ENCODE results near the gene TMEM63A. TPM values are rescaled to one million over a fixed set of nuclear protein-coding genes. Genes with fewer than 3 reads are reported as not detected.

TMEM63A gene
- total RNA-seq, 1 experiment from 2014 or later: 91.7 TPM

- ATAC-seq (no peak), DNase-seq (ENCODE audit: low spot score) (no peak)
- H3K4me3 Mint-ChIP-seq: no peak overlapping the region
Observed at GRCh38 chr1:225827076-225827475, 55.1 kb downstream of the TMEM63A start.

GRCh38 chr1:225825607-225826007 lies 56.6 kb downstream of the TMEM63A start:
- H3K27ac Mint-ChIP-seq: peak overlapping the region; percentile 39; the same call in 1 of the 2 replicates
- ChIA-PET CTCF (interaction anchor here (1.3 to 3.3 kb wide), 6 partner anchors 14 to 351 kb away, joined by 3 to 17 read pairs (median 4); partner anchors contain the start of gene EPHX1), POLR2A (no interaction called here)
- no peak for TF ChIP-seq JAZF1 (CRISPR knock-in tag; IDR thresholded peaks at IDR 0.05)
- TF ChIP-seq USF1 (CRISPR knock-in tag; IDR thresholded peaks at IDR 0.05): no peak
- no peak for TF ChIP-seq MXD4 (CRISPR knock-in tag; IDR thresholded peaks at IDR 0.05; ENCODE audit: borderline replicate concordance)
- TF ChIP-seq E2F5 (CRISPR knock-in tag; IDR thresholded peaks at IDR 0.05): no peak
- TF ChIP-seq ZNF138 (CRISPR knock-in tag; conservative IDR thresholded peaks at IDR 0.05): no peak
- TF ChIP-seq ZNF512 (CRISPR knock-in tag; IDR thresholded peaks at IDR 0.05; ENCODE audit: borderline replicate concordance): no peak
- TF ChIP-seq ZSCAN18 (CRISPR knock-in tag; IDR thresholded peaks at IDR 0.05): no peak
- TF ChIP-seq ZBTB43 (CRISPR knock-in tag; IDR thresholded peaks at IDR 0.05): no peak
- TF ChIP-seq NR1H2 (CRISPR knock-in tag; IDR thresholded peaks at IDR 0.05): no peak
- no peak for TF ChIP-seq OVOL2 (CRISPR knock-in tag; IDR thresholded peaks at IDR 0.05; ENCODE audit: borderline replicate concordance)
- no peak for TF ChIP-seq ELF4 (CRISPR knock-in tag; IDR thresholded peaks at IDR 0.05; ENCODE audit: low read depth)
- ATAC-seq: no peak
- H3K4me1 Mint-ChIP-seq: peaks cover 36% of the 10 kb centered on the region
- H3K4me3 Mint-ChIP-seq: no peak overlapping the region
- H3K36me3 Mint-ChIP-seq: peaks cover 8% of the 10 kb centered on the region; the same call in 1 of the 2 replicates
- no peaks in the 10 kb centered on the region; the same call in 1 of the 2 replicates for H3K27me3 Mint-ChIP-seq (ENCODE audit: low read depth)
- no peak for DNase-seq (ENCODE audit: low spot score)
- H3K9me3 Mint-ChIP-seq: no peaks in the 10 kb centered on the region

More at GRCh38 chr1:225827076-225827475, 55.1 kb downstream of the TMEM63A start:
- no peaks in the 10 kb centered on the region for H3K27me3 Mint-ChIP-seq (ENCODE audit: low read depth)
- ChIA-PET POLR2A (no interaction called here), CTCF (interaction anchor here (1.3 to 3.3 kb wide), 3 partner anchors 84 to 353 kb away, joined by 3 to 17 read pairs (median 6); no protein-coding TSS in a partner anchor)
- peaks cover 36% of the 10 kb centered on the region for H3K4me1 Mint-ChIP-seq
- no peak overlapping the region for H3K27ac Mint-ChIP-seq
- TF ChIP-seq RORB (CRISPR knock-in tag; IDR thresholded peaks at IDR 0.05) (no peak), ZNF232 (CRISPR knock-in tag; IDR thresholded peaks at IDR 0.05) (no peak), NFE2L1 (CRISPR knock-in tag; IDR thresholded peaks at IDR 0.05) (no peak), ZNF138 (CRISPR knock-in tag; conservative IDR thresholded peaks at IDR 0.05) (no peak), OVOL2 (CRISPR knock-in tag; IDR thresholded peaks at IDR 0.05; ENCODE audit: borderline replicate concordance) (no peak), FOXP4 (CRISPR knock-in tag; IDR thresholded peaks at IDR 0.05) (no peak), USF1 (CRISPR knock-in tag; IDR thresholded peaks at IDR 0.05) (no peak), ATF6 (CRISPR knock-in tag; IDR thresholded peaks at IDR 0.05) (no peak)
- H3K36me3 Mint-ChIP-seq: peaks cover 19% of the 10 kb centered on the region
- H3K9me3 Mint-ChIP-seq: no peaks in the 10 kb centered on the region
